Measurements from ENCODE around the gene PTBP3.
"Not testable (repeated sequence)": the region's sequence is repeated elsewhere in the genome, so short reads cannot be mapped to it uniquely, and the experiment has no call there.

GRCh38 chr9:112365257-112365656 lies 31.8 kb upstream of the PTBP3 start:
- TF ChIP-seq CTCF (IDR thresholded peaks at IDR 0.05; ENCODE audit: low read length); EZH2 (IDR thresholded peaks at IDR 0.05; ENCODE audit: borderline replicate concordance, low read length): not testable (repeated sequence)
